ENCODE results near the gene C1orf210.

The C1orf210 gene

GRCh38 chr1:43273708-43274107, 11.7 kb downstream of the C1orf210 start:
- no peak for DNase-seq

- no peak for DNase-seq
These were observed 12.5 kb downstream of the C1orf210 start for GRCh38 chr1:43272576-43273571.

- no peak for DNase-seq
These were observed 13.2 kb downstream of the C1orf210 start for GRCh38 chr1:43272161-43272560.

GRCh38 chr1:43271186-43272118, 13.9 kb downstream of the C1orf210 start:
- no peak for DNase-seq

- no peak for DNase-seq
These were observed 14.8 kb downstream of the C1orf210 start for GRCh38 chr1:43270421-43271095.

- DNase-seq: no peak
These were observed 15.6 kb downstream of the C1orf210 start, which contains the start of gene TMEM125 for GRCh38 chr1:43269627-43270375. Gene TMEM125, plus strand, starts transcription at chr1:43269983. Its CDS starts 2,740 bp downstream, at chr1:43272723.

GRCh38 chr1:43267818-43268425, 17.5 kb downstream of the C1orf210 start:
- no peak for DNase-seq

GRCh38 chr1:43267291-43267805, 18.0 kb downstream of the C1orf210 start:
- DNase-seq: no peak

GRCh38 chr1:43266881-43267280, 18.5 kb downstream of the C1orf210 start:
- DNase-seq: no peak

GRCh38 chr1:43265431-43265830, 19.9 kb downstream of the C1orf210 start:
- no peak for DNase-seq

- DNase-seq: no peak
These were observed 27.0 kb downstream of the C1orf210 start for GRCh38 chr1:43258370-43258769.

- no peak for DNase-seq
These were observed 28.5 kb downstream of the C1orf210 start for GRCh38 chr1:43256675-43257570.

GRCh38 chr1:43255438-43256210, 29.8 kb downstream of the C1orf210 start:
- DNase-seq: no peak

GRCh38 chr1:43253876-43254275, 31.5 kb downstream of the C1orf210 start:
- DNase-seq: no peak

GRCh38 chr1:43253173-43253572, 32.2 kb downstream of the C1orf210 start:
- DNase-seq: no peak

GRCh38 chr1:43252225-43252624, 33.2 kb downstream of the C1orf210 start:
- no peak for DNase-seq

- no peak for DNase-seq
These were observed 34.4 kb downstream of the C1orf210 start for GRCh38 chr1:43251024-43251423.

- DNase-seq: no peak
These were observed 35.0 kb downstream of the C1orf210 start for GRCh38 chr1:43250351-43250761.

- DNase-seq: no peak
These were observed 38.0 kb downstream of the C1orf210 start for GRCh38 chr1:43247256-43247921.
